Heart right ventricle (tissue), 16 donors: Measurements from ENCODE around the gene RDX. TPM values are rescaled to one million over a fixed set of nuclear protein-coding genes. Genes with fewer than 3 reads are reported as not detected.

ENCODE experiments used
- ATAC-seq, 8 donors: fragments of 200-7000 bp; cut with Tn5 transposase; one replicate each; pipeline ENCODE4 v1.9.1; 2020; ENCODE audit warnings: mild to moderate bottlenecking in 8 of 8, moderate library complexity in 8 of 8, moderate number of reproducible peaks in 1 of 8
- DNase-seq, 2 donors: peaks; one replicate each; pipeline ENCODE4 v3.0.0-alpha.2; 2020
- H3K27ac ChIP-seq, 10 donors: fragments of 200-600 bp; sonication (generic) in 2 of 10; one replicate each; pipeline versions ENCODE4 v1.5.0 to v1.8.0; 2020 to 2022; ENCODE audit warnings: mild to moderate bottlenecking in 3 of 10
- H3K27me3 ChIP-seq, 7 donors: fragments of 200-600 bp; one replicate each; pipeline ENCODE4 v1.8.0; 2021 to 2022; ENCODE audit warnings: mild to moderate bottlenecking in 2 of 7
- H3K36me3 ChIP-seq, 9 donors: fragments of 200-600 bp; sonication (generic) in 1 of 9; one replicate each; pipeline versions ENCODE4 v1.5.0 to v1.8.0; 2020 to 2022; ENCODE audit warnings: mild to moderate bottlenecking in 2 of 9
- H3K4me1 ChIP-seq, 9 donors: fragments of 200-600 bp; sonication (generic) in 1 of 9; one replicate each; pipeline versions ENCODE4 v1.5.0 to v1.8.0; 2020 to 2022; ENCODE audit warnings: mild to moderate bottlenecking in 4 of 9
- H3K4me3 ChIP-seq, 10 donors: fragments of 200-600 bp; sonication (generic) in 2 of 10; one replicate each; pipeline versions ENCODE4 v1.5.0 to v1.8.0; 2020 to 2022; ENCODE audit warnings: mild to moderate bottlenecking in 7 of 10, moderate library complexity in 2 of 10
- H3K9me3 ChIP-seq, 11 donors: fragments of 200-600 bp in 10 of 11; sonication (generic) in 2 of 11; one replicate each; pipeline versions ENCODE4 v1.5.0 to v1.8.0; 2013 to 2022; ENCODE audit warnings: mild to moderate bottlenecking in 2 of 11, control low read depth in 1 of 11, moderate library complexity in 1 of 11
- CTCF ChIP-seq, 9 donors: fragments of 200-600 bp; sonication (generic) in 2 of 9; IDR thresholded peaks; one replicate each; pipeline versions ENCODE4 v1.5.0 to v1.8.0; 2021 to 2022; ENCODE audit warnings: antibody characterized with exemption in 9 of 9, mild to moderate bottlenecking in 5 of 9, moderate library complexity in 1 of 9
- WGBS, 2 donors: extraction: QIAGEN DNeasy Blood & Tissue Kit; methylation state at CpG; one replicate each; pipeline ENCODE4 v1.1.7; 2013; ENCODE audit warnings: inconsistent platforms in 1 of 2; 5-methylcytosine and 5-hydroxymethylcytosine counted together
- intact Hi-C, 10 donors: fragments of 100-400 bp; cut with DNase I; formaldehyde crosslinking; loops; one replicate each; pipeline versions ENCODE4 v1.11.1 to v1.14.2; 2022
- polyA plus RNA-seq, 2 donors: library from polyadenylated mRNA; stranded (reverse); fragments of 200-250 nt; gene quantifications; one replicate each; pipeline ENCODE4 v1.2.3, GENCODE V29; 2013
- total RNA-seq, 10 donors: library from RNA; stranded (reverse); fragmentation: NEBNext Ultra II Directional in 3 of 10; extraction: Animal tissue kit (Norgen Biotek cat#: 25700) in 3 of 10; gene quantifications; one replicate each; pipeline versions ENCODE4 v1.2.1 to v1.2.4, GENCODE V29; 2021 to 2023
- donor health status: Arrhythmogenic right ventricular cardiomyopathy.
- donor health status: ischemic (EF 13 %, LVEDD 7.1; RV severe dilation, severe dysfunction).
- donor health status: healthy with polysubstance abuse.
- donor health status: DM: no; HTN: yes; CAD: no.
- donor health status: DM: no; HTN: no; CAD: no.
- donor health status: ischemic (EF 25% LVEDD 6.9; RV normal size, moderate dysfunction).
- donor health status: ischemic (EF 25% LVEDD 5.7; RV mildly dilated, moderate dysfunction).
- donor health status: healthy.
- donor health status: DM: yes; HTN: yes; CAD: no.
- donor health status: Ischemic cardiomyopathy.
- donor health status: ischemic (EF 35%, LVEDD 5.7; RV mildly dilated, moderate dysfunction).
- donor health status: nonischemic (EF 11% LVEDD 7.7; RV severe dilation, severe dysfunction).
- donor health status: DM: yes; HTN: yes; CAD: no.
- donor health status: PGD.
- donor health status: ischemic (EF 29% LVEDD 5.4; RV normal size, mild dysfunction).
- donor health status: nonischemic (EF 23%, LVEDD 6.1; RV moderate dilation, normal function).

Gene RDX
- total and polyA plus RNA-seq, 12 donors: 28.2 to 140 (median 125) TPM

GRCh38 chr11:110134110-110134509 lies 162.3 kb downstream of the RDX start:
- H3K4me3 ChIP-seq: no peak overlapping the region
- 75 to 78% methylated on average over 6 of the region's 6 CpGs for WGBS, 2 donors
- ATAC-seq (no peak), DNase-seq (no peak)
- H3K36me3 ChIP-seq: peaks cover 0 to 17% (median 0%) of the 10 kb centered on the region in 9 donors
- no peaks in the 10 kb centered on the region for H3K9me3 ChIP-seq
- H3K4me1 ChIP-seq: peaks cover 0 to 16% (median 13%) of the 10 kb centered on the region in 9 donors
- no peaks in the 10 kb centered on the region for H3K27me3 ChIP-seq
- TF ChIP-seq CTCF (IDR thresholded peaks at IDR 0.05): no peak
- intact Hi-C loops: no loop called here
- no peak overlapping the region for H3K27ac ChIP-seq

GRCh38 chr11:110133160-110133559 lies 163.3 kb downstream of the RDX start:
- 60 to 62% methylated on average over 2 of the region's 2 CpGs for WGBS, 2 donors
- no peak for TF ChIP-seq CTCF (IDR thresholded peaks at IDR 0.05)
- no peak for ATAC-seq
- Histone ChIP-seq H3K36me3 (peaks cover 0 to 14% (median 0%) of the 10 kb centered on the region in 9 donors), H3K27ac (no peak overlapping the region), H3K4me1 (peaks cover 0 to 19% (median 16%) of the 10 kb centered on the region in 9 donors), H3K4me3 (no peak overlapping the region), H3K27me3 (no peaks in the 10 kb centered on the region), H3K9me3 (no peaks in the 10 kb centered on the region)
- DNase-seq: no peak
- intact Hi-C loops: no loop called here

GRCh38 chr11:110131386-110132123 lies 164.9 kb downstream of the RDX start:
- DNase-seq (no peak), ATAC-seq (no peak)
- H3K36me3 ChIP-seq: peaks cover 0 to under 1% (median 0%) of the 10 kb centered on the region in 9 donors
- WGBS, 2 donors: 81 to 83% methylated on average over 6 of the region's 6 CpGs
- H3K4me1 ChIP-seq: peaks cover 0 to 28% (median 19%) of the 10 kb centered on the region in 9 donors
- no peak overlapping the region for H3K27ac ChIP-seq
- intact Hi-C loops: no loop called here
- H3K4me3 ChIP-seq: no peak overlapping the region
- no peak for TF ChIP-seq CTCF (IDR thresholded peaks at IDR 0.05)
- H3K9me3 ChIP-seq: no peaks in the 10 kb centered on the region
- no peaks in the 10 kb centered on the region for H3K27me3 ChIP-seq

- Histone ChIP-seq H3K36me3 (no peaks in the 10 kb centered on the region), H3K9me3 (no peaks in the 10 kb centered on the region), H3K27me3 (no peaks in the 10 kb centered on the region), H3K4me3 (no peak overlapping the region), H3K27ac (peak overlapping the region in 1 of 10 donors; percentile 4), H3K4me1 (peaks cover 0 to 28% (median 19%) of the 10 kb centered on the region in 9 donors)
- no peak for DNase-seq
- peak; percentile 38 to 85 (median 66) for ATAC-seq
- TF ChIP-seq CTCF (IDR thresholded peaks at IDR 0.05): no peak
- intact Hi-C loops: no loop called here
- 53 to 54% methylated on average over 10 of the region's 10 CpGs for WGBS, 2 donors
Measured at GRCh38 chr11:110130642-110131238, 165.7 kb downstream of the RDX start.
